ENCODE measurements around the gene C1orf167.

C1orf167 gene, protein sequence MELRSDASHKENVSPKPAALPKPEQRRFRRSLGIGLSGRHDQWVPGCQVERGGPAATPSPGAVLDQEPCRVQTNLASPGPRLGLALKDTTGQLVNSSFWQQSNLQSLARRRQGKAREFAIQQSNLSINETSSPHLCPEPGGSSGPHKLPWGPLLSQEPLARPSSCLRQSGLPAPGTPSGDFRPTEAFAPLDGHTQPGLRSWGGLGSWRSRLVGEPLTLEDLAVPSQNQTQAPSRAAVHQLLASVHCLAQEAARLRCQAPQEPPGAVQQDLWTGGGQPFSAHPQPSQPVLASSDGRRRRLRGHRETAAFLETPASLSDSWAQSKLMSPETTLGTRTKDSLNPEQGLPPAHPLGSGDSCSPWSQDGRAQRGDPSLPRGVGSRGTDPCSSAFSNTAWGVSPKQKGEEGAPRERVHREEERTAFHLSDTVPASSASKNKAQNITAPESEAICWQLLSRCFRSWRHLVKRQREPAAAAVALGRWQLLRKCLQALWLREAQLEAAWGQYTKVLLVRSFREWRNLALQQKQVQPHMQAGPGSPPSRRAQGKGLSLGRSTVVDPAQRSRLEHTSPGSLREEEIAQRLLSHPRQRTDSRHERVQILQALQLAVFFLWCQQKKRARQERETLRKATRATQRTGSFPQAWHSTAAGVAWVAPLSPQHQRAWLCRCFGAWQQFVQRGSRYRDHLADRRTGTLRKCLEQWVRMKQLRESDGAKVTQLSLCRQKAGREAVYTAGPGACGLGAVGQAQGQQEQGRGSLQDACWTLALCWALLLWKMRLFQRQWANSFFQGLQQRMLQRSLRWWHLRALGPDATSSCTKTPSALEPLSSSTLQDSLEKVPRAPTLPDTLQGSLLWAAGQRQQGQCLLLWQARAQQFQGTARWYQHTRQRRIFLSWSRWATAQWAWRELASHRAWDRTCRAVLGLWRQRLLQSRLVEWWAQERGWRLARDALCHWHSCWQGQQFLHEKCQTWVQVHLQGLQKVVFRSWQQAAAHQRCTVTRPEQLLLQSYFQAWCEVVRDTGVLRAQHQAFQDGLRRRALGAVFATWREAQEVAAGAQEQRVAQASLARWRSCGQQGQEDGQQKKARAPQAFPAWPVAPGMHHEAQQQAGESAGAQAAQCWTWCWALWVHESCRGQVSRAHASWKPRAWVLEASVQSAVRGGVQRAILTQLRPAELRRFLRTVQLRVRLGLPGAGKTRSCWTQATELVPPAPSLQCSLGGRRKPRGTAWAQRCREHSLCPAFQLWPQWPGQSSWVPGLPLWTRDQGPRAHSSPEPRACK (N-terminal part only)

DNA sequence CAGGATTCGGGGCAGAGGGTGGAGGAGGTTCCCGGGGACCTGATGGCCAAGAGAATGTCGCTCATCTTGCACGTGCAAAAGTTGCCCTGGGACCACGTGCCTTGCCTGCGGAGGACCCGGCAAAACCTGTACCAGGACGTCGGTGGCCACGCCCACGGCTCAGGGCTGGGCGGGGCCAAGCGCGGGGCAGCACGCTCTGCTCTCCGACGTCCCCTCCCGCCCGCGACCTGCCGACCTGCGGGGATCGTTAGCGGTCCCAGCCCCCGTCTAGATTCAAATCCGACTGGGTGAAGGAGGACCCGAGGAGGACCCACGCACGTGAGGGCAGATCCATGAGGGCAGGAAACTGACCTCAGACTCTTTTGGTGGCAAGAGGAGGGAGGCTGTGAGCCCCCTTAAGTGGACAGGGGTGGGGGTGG is at the start of gene C1orf167:
Gene C1orf167, plus strand, starts transcription at position 206 of the 419 bp plus-strand sequence. CDS start 2,208 bp downstream, outside the sequence.
- no peak for DNase-seq (ENCODE audit: low read depth in 2 of 2)

DNA sequence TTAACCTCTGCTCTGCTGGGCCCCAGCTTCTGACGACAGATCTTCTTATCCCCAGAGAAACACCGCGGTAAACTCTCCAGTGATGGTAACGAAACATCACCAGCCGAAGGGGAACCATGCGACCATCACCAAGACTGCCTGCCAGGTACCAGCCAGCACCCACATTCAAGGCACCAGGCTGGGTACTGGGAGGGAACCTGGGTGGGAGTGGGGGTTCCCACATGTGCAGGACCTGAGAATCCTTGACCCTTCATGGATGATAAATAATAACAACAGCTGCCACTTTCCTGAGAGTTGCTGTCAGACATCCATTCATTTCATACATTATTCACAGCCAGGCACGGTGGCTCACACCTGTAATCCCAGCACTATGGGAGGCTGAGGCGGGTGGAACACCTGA is 49.7 kb upstream of the C1orf167 start:
- no peak for DNase-seq (ENCODE audit: low read depth in 2 of 2)

GRCh38 chr1:11713095-11713494 is 48.9 kb upstream of the C1orf167 start:
- DNase-seq (ENCODE audit: low read depth in 2 of 2): no peak

- DNase-seq (ENCODE audit: low read depth in 2 of 2): no peak
These were observed 47.0 kb upstream of the C1orf167 start for GRCh38 chr1:11714831-11715575.

GRCh38 chr1:11719313-11720032 is 42.5 kb upstream of the C1orf167 start:
- DNase-seq (ENCODE audit: low read depth in 2 of 2): peak; percentile 69 to 73

- no peak for DNase-seq (ENCODE audit: low read depth in 2 of 2)
These were observed 42.0 kb upstream of the C1orf167 start for GRCh38 chr1:11720033-11720376.

DNA sequence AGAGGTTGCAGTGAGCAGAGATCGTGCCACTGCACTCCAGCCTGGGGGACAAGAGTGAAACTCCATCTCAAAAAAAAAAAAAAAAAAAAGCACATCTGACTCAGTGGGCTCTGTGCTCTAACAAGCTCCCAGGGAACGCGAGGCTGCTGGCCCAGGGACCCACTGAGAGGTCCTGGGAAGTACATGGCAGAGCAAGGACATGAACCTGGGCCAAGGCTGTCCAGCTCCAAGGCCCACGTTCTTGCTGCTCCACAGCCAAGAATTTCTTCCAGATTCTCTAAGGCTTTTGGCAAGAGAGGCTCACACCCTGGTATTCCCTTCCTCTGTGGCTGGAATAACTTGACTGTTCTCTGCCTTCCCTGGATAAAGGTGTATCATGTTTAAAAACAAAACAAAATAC is 41.5 kb upstream of the C1orf167 start:
- no peak for DNase-seq (ENCODE audit: low read depth in 2 of 2)

GRCh38 chr1:11721311-11721710 is 40.7 kb upstream of the C1orf167 start:
- DNase-seq (ENCODE audit: low read depth in 2 of 2): no peak

DNA sequence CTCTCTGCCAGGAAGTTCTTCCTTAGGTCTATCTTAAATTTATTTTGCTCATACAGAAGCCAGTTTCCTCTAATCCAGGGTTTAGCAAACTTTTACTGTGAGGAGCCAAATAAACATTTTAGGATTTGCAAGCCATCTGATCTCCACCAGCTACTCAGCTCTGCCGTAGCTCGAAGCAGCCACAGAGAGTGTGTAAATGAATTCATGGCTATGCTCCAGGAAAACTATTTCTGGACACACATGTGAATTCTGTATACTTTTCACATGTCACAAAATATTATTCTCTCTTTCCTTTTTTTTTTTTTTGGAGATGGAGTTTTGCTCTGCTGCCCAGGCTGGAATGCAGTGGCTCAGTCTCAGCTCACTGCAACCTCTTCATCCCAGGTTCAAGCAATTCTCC is 39.5 kb upstream of the C1orf167 start:
- DNase-seq (ENCODE audit: low read depth in 2 of 2): no peak

DNA sequence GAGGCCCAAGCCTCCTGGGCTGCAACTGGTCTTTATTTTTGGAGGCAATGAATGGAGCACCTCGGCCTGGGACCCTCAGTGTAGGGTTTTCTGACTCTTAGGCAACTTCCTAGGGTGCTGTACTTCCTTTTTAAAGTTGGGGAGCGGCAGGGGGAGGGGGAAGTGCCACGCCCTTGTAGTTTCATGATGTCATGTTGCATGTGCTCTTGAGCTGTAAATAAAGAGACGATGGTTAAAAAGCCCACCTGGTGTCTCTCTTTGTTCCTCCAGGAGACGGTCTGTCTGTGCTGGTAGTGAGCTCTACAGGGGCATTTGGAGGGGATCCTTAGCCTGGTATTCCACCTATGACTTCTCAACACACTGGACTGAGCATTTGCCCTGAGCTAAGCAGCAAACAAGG is 36.4 kb upstream of the C1orf167 start:
- DNase-seq (ENCODE audit: low read depth in 2 of 2): no peak

DNA sequence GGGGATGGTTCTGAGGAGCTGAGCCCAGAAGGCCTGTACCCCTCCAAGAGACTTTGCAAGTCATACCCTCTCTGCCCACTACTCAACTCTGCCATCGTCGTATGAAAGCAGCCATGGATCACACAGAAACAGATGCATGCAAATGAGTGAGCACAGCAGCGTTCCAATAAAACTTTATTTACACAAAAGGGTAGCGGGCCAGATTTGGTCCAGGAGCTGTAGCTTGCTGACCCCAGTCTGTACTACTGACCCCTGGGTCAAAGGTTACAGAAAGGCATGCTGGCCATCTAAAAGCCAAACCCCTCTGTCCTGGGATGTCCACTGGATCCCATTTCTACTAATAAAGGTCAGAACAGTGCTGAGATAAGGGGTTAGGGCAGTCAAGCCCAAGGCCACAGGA is 34.9 kb upstream of the C1orf167 start:
- no peak for DNase-seq (ENCODE audit: low read depth in 2 of 2)

DNA sequence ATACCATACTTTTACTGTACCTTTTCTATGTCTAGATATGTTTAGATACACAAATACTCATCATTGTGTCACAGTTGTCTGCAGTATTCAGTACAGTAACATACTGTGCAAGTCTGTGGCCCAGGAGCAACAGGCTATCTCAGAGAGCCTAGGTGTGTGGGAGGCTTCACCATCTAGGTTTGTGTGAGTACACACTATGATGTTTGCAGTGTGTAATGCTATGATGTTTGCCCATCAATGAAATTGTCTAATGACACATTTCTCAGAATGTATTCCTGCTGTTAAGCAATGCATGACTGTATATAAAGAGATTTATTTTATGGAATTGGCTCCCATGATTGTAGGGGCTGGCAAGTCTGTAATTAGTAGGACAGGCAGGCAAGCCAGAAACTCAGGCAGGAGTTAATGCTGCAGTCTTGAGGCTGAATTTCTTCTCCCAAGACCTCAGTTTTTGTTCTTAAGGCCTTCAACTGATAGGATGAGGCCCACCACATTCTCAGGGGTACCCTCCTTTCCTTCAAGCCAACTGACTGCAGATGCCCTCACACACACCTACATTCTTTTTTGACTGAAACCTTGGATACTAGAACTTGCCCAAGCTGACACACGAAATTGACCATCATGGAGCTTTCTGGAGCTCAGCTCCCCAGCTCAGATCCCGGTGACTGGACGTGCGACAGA is 33.7 kb upstream of the C1orf167 start:
- DNase-seq (ENCODE audit: low read depth in 2 of 2): no peak

GRCh38 chr1:11729155-11729497 is 32.9 kb upstream of the C1orf167 start:
- DNase-seq (ENCODE audit: low read depth in 2 of 2): no peak

- no peak for DNase-seq (ENCODE audit: low read depth in 2 of 2)
These were observed 32.2 kb upstream of the C1orf167 start for GRCh38 chr1:11729498-11730428.

DNA sequence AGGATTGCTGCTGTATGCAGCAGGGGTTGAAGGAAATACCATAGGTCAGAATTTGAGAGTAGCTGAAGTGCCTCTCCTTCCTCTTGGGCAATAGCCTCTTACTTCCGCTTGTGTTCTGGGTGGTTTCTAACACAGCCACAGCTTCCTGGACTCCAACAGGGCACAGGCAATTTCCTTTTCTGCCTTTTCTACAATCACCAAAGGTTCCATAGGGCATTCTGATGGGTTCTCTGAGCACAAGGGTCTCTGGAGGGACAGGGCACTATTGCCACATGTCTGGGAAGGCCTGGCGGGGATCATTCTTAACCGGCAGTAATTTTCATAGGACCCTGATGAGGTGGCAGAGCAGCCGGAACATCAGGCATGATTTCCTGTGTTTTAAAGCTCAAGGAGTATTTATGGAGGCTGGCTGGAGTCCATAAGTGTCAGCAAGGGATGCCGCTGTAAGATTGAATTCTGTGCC is 31.5 kb upstream of the C1orf167 start:
- no peak for DNase-seq (ENCODE audit: low read depth in 2 of 2)

DNA sequence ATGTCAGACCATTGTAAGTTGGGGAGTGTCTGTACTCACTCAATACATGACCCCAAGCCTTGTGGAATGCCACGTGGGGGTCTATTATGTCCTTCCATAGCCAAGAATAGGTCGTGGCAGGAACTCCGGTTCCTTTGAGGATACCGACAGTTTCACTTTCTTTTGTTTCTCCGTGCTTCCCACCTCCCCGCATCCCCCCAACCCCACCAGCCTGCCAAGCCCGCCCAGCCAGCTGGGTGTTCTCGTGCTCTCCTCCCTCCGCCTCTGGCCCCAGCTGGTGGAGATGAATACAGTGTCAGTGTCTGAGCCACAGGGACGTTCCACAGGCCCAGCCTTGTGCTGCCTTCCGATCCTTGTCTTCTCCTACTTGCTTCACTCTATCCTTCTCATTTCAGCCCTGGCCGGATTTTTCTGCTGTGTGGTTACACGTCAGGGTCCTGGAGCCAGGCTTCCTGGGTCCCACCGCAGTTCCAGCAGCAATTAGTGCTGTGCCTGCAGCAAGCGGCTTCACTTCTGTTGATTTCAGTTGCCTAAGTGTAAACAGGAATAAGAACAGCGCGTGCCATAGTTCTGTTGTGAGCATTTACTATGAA is 30.2 kb upstream of the C1orf167 start:
- DNase-seq (ENCODE audit: low read depth in 2 of 2): no peak

- no peak for DNase-seq (ENCODE audit: low read depth in 2 of 2)
These were observed 28.7 kb upstream of the C1orf167 start for GRCh38 chr1:11733306-11733705.

GRCh38 chr1:11735531-11735853 is 26.5 kb upstream of the C1orf167 start:
- DNase-seq (ENCODE audit: low read depth in 2 of 2): no peak
